ENCODE measurements around the gene PAFAH2.

PAFAH2 gene

GRCh38 chr1:26020330-26020768, 22.5 kb upstream of the PAFAH2 start:
- Histone ChIP-seq H3K4me3 (ENCODE audit: low read depth in 1 of 2, low read length in 2 of 2) (no peak overlapping the region), H3K27ac (ENCODE audit: low read depth, low read length) (no peak overlapping the region), H3K9ac (ENCODE audit: low read length) (no peak overlapping the region), H3K9me3 (ENCODE audit: low read length) (no peaks in the 10 kb centered on the region), H3K4me1 (ENCODE audit: insufficient read depth, low read length) (peaks cover 7% of the 10 kb centered on the region), H3K36me3 (ENCODE audit: insufficient read depth, low read length) (no peaks in the 10 kb centered on the region), H3K27me3 (ENCODE audit: control insufficient read depth in 1 of 2, insufficient read depth in 2 of 2, low read length in 2 of 2) (no peaks in the 10 kb centered on the region)

GRCh38 chr1:26019641-26020315, 21.9 kb upstream of the PAFAH2 start:
- peaks cover 7% of the 10 kb centered on the region for H3K4me1 ChIP-seq (ENCODE audit: insufficient read depth, low read length)
- no peaks in the 10 kb centered on the region for H3K9me3 ChIP-seq (ENCODE audit: low read length)
- no peak overlapping the region for H3K27ac ChIP-seq (ENCODE audit: low read depth, low read length)
- H3K9ac ChIP-seq (ENCODE audit: low read length), result no peak overlapping the region
- no peaks in the 10 kb centered on the region for H3K36me3 ChIP-seq (ENCODE audit: insufficient read depth, low read length)
- no peaks in the 10 kb centered on the region for H3K27me3 ChIP-seq (ENCODE audit: control insufficient read depth in 1 of 2, insufficient read depth in 2 of 2, low read length in 2 of 2)
- no peak overlapping the region for H3K4me3 ChIP-seq (ENCODE audit: low read depth in 1 of 2, low read length in 2 of 2)

GRCh38 chr1:26017606-26018005, 19.7 kb upstream of the PAFAH2 start:
- Histone ChIP-seq H3K36me3 (ENCODE audit: insufficient read depth, low read length) (no peaks in the 10 kb centered on the region), H3K4me3 (ENCODE audit: low read depth in 1 of 2, low read length in 2 of 2) (no peak overlapping the region), H3K27ac (ENCODE audit: low read depth, low read length) (no peak overlapping the region), H3K9ac (ENCODE audit: low read length) (no peak overlapping the region), H3K27me3 (ENCODE audit: control insufficient read depth in 1 of 2, insufficient read depth in 2 of 2, low read length in 2 of 2) (no peaks in the 10 kb centered on the region), H3K9me3 (ENCODE audit: low read length) (no peaks in the 10 kb centered on the region), H3K4me1 (ENCODE audit: insufficient read depth, low read length) (peaks cover 7% of the 10 kb centered on the region)

DNA sequence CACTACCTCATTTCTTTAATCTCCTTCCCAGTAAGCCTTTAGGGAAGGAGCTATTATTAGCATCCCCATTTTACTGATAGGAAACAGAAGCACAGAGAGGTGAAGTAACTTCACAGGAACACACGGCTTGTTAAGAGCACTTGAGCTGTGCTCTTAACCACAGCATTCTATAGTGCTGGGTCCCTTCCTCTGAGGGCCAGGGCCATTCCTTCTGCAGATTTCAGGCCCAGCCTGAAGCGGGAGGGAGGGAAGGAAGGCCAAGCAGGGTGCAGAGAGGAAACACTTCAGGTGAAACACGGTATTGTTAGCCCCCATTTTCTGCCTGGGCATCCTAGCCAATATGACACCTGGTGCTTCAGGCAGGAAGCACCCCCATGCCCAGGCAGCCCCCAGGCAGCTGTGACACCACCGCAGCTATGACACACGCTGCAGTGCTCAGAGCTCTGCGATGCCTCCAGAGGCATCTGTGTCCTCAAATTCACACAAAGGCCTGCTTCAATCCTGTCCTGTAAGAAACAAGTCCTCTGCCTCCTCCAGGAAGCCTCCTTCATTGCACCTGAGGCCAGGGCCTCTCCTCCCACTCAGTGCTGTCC, 19.2 kb upstream of the PAFAH2 start:
- H3K4me1 ChIP-seq (ENCODE audit: insufficient read depth, low read length), result peaks cover 7% of the 10 kb centered on the region
- H3K27ac ChIP-seq (ENCODE audit: low read depth, low read length), result no peak overlapping the region
- no peaks in the 10 kb centered on the region for H3K9me3 ChIP-seq (ENCODE audit: low read length)
- H3K9ac ChIP-seq (ENCODE audit: low read length), result no peak overlapping the region
- H3K27me3 ChIP-seq (ENCODE audit: control insufficient read depth in 1 of 2, insufficient read depth in 2 of 2, low read length in 2 of 2), result no peaks in the 10 kb centered on the region
- no peak overlapping the region for H3K4me3 ChIP-seq (ENCODE audit: low read depth in 1 of 2, low read length in 2 of 2)
- H3K36me3 ChIP-seq (ENCODE audit: insufficient read depth, low read length), result no peaks in the 10 kb centered on the region

GRCh38 chr1:26016258-26016952, 18.5 kb upstream of the PAFAH2 start:
- Histone ChIP-seq H3K9ac (ENCODE audit: low read length) (no peak overlapping the region), H3K27ac (ENCODE audit: low read depth, low read length) (no peak overlapping the region), H3K4me3 (ENCODE audit: low read depth in 1 of 2, low read length in 2 of 2) (no peak overlapping the region), H3K27me3 (ENCODE audit: control insufficient read depth in 1 of 2, insufficient read depth in 2 of 2, low read length in 2 of 2) (no peaks in the 10 kb centered on the region), H3K36me3 (ENCODE audit: insufficient read depth, low read length) (no peaks in the 10 kb centered on the region), H3K9me3 (ENCODE audit: low read length) (no peaks in the 10 kb centered on the region), H3K4me1 (ENCODE audit: insufficient read depth, low read length) (peaks cover 2% of the 10 kb centered on the region)

- Histone ChIP-seq H3K9me3 (ENCODE audit: low read length) (no peaks in the 10 kb centered on the region), H3K4me1 (ENCODE audit: insufficient read depth, low read length) (no peaks in the 10 kb centered on the region), H3K27ac (ENCODE audit: low read depth, low read length) (no peak overlapping the region), H3K9ac (ENCODE audit: low read length) (no peak overlapping the region), H3K4me3 (ENCODE audit: low read depth in 1 of 2, low read length in 2 of 2) (no peak overlapping the region), H3K36me3 (ENCODE audit: insufficient read depth, low read length) (no peaks in the 10 kb centered on the region), H3K27me3 (ENCODE audit: control insufficient read depth in 1 of 2, insufficient read depth in 2 of 2, low read length in 2 of 2) (no peaks in the 10 kb centered on the region)
Observed at GRCh38 chr1:26015358-26015757, 17.5 kb upstream of the PAFAH2 start.

DNA sequence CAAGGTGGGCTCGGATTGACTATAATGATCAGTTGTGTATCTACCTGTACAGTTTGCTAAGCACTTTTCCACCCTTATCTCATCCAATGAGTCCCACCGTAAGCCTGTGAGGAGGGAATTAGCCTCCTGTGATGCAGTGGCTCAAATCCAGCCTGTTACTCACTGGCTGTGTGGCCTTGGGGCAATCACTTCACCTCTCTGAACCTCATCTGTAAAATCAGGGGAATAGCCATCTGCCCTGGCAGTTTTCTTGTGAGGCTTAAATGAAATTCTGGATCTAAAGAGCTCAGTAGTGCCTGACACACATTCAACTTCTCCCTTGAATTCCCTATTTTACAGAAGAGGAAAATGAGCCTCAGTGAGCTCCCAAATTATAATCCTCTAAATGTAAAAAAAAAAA, 16.3 kb upstream of the PAFAH2 start:
- H3K27ac ChIP-seq (ENCODE audit: low read depth, low read length), result no peak overlapping the region
- no peaks in the 10 kb centered on the region for H3K36me3 ChIP-seq (ENCODE audit: insufficient read depth, low read length)
- no peaks in the 10 kb centered on the region for H3K9me3 ChIP-seq (ENCODE audit: low read length)
- H3K4me1 ChIP-seq (ENCODE audit: insufficient read depth, low read length), result no peaks in the 10 kb centered on the region
- H3K4me3 ChIP-seq (ENCODE audit: low read depth in 1 of 2, low read length in 2 of 2), result no peak overlapping the region
- H3K27me3 ChIP-seq (ENCODE audit: control insufficient read depth in 1 of 2, insufficient read depth in 2 of 2, low read length in 2 of 2), result no peaks in the 10 kb centered on the region
- no peak overlapping the region for H3K9ac ChIP-seq (ENCODE audit: low read length)

GRCh38 chr1:26012864-26013263, 15.0 kb upstream of the PAFAH2 start:
- no peaks in the 10 kb centered on the region for H3K36me3 ChIP-seq (ENCODE audit: insufficient read depth, low read length)
- H3K9ac ChIP-seq (ENCODE audit: low read length), result no peak overlapping the region
- H3K27me3 ChIP-seq (ENCODE audit: control insufficient read depth in 1 of 2, insufficient read depth in 2 of 2, low read length in 2 of 2), result no peaks in the 10 kb centered on the region
- no peak overlapping the region for H3K27ac ChIP-seq (ENCODE audit: low read depth, low read length)
- no peaks in the 10 kb centered on the region for H3K9me3 ChIP-seq (ENCODE audit: low read length)
- H3K4me1 ChIP-seq (ENCODE audit: insufficient read depth, low read length), result no peaks in the 10 kb centered on the region
- no peak overlapping the region for H3K4me3 ChIP-seq (ENCODE audit: low read depth in 1 of 2, low read length in 2 of 2)

GRCh38 chr1:26010825-26011224, 13.0 kb upstream of the PAFAH2 start:
- Histone ChIP-seq H3K9ac (ENCODE audit: low read length) (no peak overlapping the region), H3K36me3 (ENCODE audit: insufficient read depth, low read length) (no peaks in the 10 kb centered on the region), H3K4me3 (ENCODE audit: low read depth in 1 of 2, low read length in 2 of 2) (no peak overlapping the region), H3K27ac (ENCODE audit: low read depth, low read length) (no peak overlapping the region), H3K9me3 (ENCODE audit: low read length) (no peaks in the 10 kb centered on the region), H3K27me3 (ENCODE audit: control insufficient read depth in 1 of 2, insufficient read depth in 2 of 2, low read length in 2 of 2) (no peaks in the 10 kb centered on the region), H3K4me1 (ENCODE audit: insufficient read depth, low read length) (no peaks in the 10 kb centered on the region)

DNA sequence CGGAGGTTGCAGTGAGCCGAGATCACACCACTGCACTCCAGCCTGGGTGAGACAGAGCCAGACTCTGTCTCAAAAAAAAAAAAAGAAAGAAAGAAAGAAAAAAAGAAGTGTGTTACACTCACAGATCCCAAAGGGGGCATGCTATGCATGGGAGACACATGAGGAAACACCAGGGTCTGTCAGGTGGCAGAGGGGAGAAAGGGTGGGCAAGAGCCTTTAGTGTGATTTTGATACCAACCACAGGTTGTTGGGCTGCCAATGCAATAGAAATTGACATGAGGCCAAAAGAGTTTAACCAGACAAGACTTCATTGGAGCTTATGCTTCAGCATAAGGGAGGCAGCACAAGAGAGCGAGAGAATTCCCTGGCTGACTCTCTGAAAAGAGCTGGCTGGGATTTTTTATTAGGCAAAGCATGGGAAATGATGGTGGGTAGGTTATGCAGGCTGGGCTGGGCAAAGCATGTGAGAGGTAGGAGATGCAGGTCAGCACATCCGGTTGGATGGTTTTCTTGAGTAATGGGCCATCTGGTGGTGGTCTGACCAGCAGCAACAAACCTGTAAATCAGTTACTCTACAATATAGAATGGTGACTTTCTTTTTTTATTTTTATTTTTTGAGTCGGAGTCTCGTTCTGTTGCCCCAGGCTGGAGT, 12.1 kb upstream of the PAFAH2 start:
- Histone ChIP-seq H3K27me3 (ENCODE audit: control insufficient read depth in 1 of 2, insufficient read depth in 2 of 2, low read length in 2 of 2) (no peaks in the 10 kb centered on the region), H3K27ac (ENCODE audit: low read depth, low read length) (no peak overlapping the region), H3K4me3 (ENCODE audit: low read depth in 1 of 2, low read length in 2 of 2) (no peak overlapping the region), H3K9ac (ENCODE audit: low read length) (no peak overlapping the region), H3K4me1 (ENCODE audit: insufficient read depth, low read length) (no peaks in the 10 kb centered on the region), H3K9me3 (ENCODE audit: low read length) (no peaks in the 10 kb centered on the region), H3K36me3 (ENCODE audit: insufficient read depth, low read length) (no peaks in the 10 kb centered on the region)

- no peaks in the 10 kb centered on the region for H3K4me1 ChIP-seq (ENCODE audit: insufficient read depth, low read length)
- H3K9ac ChIP-seq (ENCODE audit: low read length), result no peak overlapping the region
- H3K27me3 ChIP-seq (ENCODE audit: control insufficient read depth in 1 of 2, insufficient read depth in 2 of 2, low read length in 2 of 2), result no peaks in the 10 kb centered on the region
- no peak overlapping the region for H3K27ac ChIP-seq (ENCODE audit: low read depth, low read length)
- no peaks in the 10 kb centered on the region for H3K9me3 ChIP-seq (ENCODE audit: low read length)
- H3K36me3 ChIP-seq (ENCODE audit: insufficient read depth, low read length), result no peaks in the 10 kb centered on the region
- H3K4me3 ChIP-seq (ENCODE audit: low read depth in 1 of 2, low read length in 2 of 2), result no peak overlapping the region
Observed at GRCh38 chr1:26006710-26007109, 8.8 kb upstream of the PAFAH2 start.
